WERI-Rb-1 (cell line): ENCODE data around the gene STAT3.
A peak's percentile ranks its signal among the peaks of the same experiment; 100 is the strongest.

Experiments used
- DNase-seq: peaks from one replicate; pipeline ENCODE4 v3.0.0-alpha.2; 2020
- H3K27ac ChIP-seq: fragments of 250-450 bp; sonication (Bioruptor Pico); 2 replicates; pipeline ENCODE4 v1.5.1; 2020; ENCODE audit warnings: mild to moderate bottlenecking, moderate library complexity
- H3K27me3 ChIP-seq: fragments of 250-450 bp; sonication (Bioruptor Pico); 2 replicates; pipeline ENCODE4 v1.5.1; 2021; ENCODE audit warnings: mild to moderate bottlenecking, low read depth, moderate library complexity; ENCODE audit not compliant: insufficient read depth, severe bottlenecking
- H3K36me3 ChIP-seq: fragments of 250-450 bp; sonication (Bioruptor Pico); 2 replicates; pipeline ENCODE4 v1.5.1; 2020; ENCODE audit warnings: mild to moderate bottlenecking, moderate library complexity
- H3K4me3 ChIP-seq: 2 replicates; pipeline ENCODE4 v1.5.1; 2011; ENCODE audit warnings: low read depth, mild to moderate bottlenecking, control low read depth, low read length
- H3K9me3 ChIP-seq: fragments of 250-450 bp; sonication (Bioruptor Pico); 2 replicates; pipeline ENCODE4 v1.5.1; 2021; ENCODE audit warnings: mild to moderate bottlenecking, moderate library complexity; ENCODE audit not compliant: severe bottlenecking
- TF ChIP-seq, protein P1 (sequence below): IDR thresholded peaks from 2 replicates; pipeline ENCODE4 v1.5.1; 2011; ENCODE audit warnings: low read depth, mild to moderate bottlenecking, control low read depth, inconsistent platforms, low read length

STAT3 gene

DNA sequence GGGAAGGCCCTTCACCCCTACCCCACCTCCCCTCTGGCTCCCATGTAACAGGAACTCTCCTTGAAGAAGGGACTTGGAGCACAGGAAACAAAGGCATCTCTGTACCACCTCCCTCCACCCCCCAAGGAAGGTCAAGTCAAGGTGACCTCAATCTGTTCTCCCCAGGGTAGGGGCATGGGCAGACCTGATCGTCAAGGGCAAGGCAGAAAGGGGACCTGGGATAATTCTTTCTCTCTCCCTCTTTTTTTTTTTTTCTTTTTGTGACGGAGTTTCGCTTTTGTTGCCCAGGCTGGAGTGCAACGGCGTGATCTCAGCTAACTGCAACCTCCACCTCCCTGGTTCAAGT, 104.2 kb downstream of the STAT3 start:
- no peaks in the 10 kb centered on the region for H3K27me3 ChIP-seq
- TF ChIP-seq, protein P1, sequence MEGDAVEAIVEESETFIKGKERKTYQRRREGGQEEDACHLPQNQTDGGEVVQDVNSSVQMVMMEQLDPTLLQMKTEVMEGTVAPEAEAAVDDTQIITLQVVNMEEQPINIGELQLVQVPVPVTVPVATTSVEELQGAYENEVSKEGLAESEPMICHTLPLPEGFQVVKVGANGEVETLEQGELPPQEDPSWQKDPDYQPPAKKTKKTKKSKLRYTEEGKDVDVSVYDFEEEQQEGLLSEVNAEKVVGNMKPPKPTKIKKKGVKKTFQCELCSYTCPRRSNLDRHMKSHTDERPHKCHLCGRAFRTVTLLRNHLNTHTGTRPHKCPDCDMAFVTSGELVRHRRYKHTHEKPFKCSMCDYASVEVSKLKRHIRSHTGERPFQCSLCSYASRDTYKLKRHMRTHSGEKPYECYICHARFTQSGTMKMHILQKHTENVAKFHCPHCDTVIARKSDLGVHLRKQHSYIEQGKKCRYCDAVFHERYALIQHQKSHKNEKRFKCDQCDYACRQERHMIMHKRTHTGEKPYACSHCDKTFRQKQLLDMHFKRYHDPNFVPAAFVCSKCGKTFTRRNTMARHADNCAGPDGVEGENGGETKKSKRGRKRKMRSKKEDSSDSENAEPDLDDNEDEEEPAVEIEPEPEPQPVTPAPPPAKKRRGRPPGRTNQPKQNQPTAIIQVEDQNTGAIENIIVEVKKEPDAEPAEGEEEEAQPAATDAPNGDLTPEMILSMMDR, result no peak
- H3K4me3 ChIP-seq, result no peak overlapping the region
- peak; percentile 3 for DNase-seq
- H3K9me3 ChIP-seq, result no peaks in the 10 kb centered on the region
- no peak overlapping the region for H3K27ac ChIP-seq
- H3K36me3 ChIP-seq, result no peaks in the 10 kb centered on the region

DNA sequence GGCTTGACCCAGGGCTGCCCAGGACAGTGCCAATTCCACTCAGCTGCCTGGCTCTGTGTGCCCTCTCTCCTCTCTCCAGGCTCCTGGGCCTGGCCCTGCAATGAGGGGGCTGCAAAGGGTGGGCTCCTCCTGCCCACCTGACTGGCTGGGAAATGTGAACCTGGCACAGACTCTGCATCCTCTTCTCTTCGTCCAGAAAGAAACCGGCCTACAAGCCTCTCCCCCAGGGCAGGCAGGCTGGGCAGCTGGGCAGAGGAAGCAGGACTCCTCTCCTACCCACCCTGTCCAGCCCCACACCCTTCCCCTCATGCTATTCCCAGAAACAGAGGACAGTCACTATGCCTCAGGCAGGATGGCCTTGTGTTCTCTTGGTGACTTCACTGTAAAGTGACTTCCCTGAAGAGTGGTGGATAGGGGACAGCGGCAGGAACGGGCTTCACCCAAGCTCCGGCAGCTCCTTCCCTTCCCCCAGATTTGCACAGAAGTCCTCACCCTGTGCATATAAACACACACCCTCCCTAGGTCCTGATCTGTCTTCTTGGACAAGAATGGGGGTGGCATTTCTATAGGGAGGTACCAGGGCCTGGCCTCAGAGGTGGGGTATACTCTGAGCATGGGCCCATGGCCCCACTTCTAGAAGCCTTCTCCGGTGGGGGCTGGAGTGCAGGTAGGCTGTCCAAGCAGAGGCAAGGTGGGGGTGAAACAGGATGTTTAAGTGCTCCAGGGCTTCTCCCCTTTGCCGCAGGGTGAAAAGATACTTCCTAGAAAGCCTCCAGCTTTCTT, 104.8 kb downstream of the STAT3 start:
- Histone ChIP-seq H3K4me3 (no peak overlapping the region), H3K27ac (no peak overlapping the region), H3K9me3 (no peaks in the 10 kb centered on the region), H3K27me3 (no peaks in the 10 kb centered on the region), H3K36me3 (no peaks in the 10 kb centered on the region)
- TF ChIP-seq, protein P1, result no peak
- DNase-seq, result peak; percentile 5

DNA sequence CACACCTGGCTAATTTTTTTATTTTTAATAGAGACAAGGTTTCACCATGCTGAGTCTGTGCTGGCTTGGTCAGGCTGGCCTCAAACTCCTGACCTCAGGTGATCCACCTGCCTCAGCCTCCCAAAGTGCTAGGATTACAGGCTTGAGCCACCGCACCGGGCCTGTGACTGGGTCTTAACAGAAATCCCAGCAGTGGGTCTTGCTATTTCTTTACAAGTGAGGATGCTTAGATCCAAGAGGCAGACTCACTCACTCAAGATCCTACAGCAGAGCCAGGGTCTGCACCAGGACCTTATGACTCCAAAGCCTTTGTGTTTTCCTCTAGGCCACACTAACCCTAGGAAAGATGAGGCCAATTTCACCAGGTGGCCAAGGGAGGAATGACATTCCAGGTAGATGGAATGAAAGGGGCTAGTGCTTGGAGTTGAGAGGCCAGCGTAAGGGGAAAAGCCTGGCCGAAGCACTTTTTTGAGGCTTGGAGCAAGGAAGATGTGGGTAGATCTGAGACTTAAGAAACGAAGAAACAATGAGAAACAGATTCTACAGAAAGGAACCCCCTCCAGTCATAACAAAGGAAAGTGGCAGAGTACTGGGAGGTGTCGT, 105.7 kb downstream of the STAT3 start:
- Histone ChIP-seq H3K36me3 (no peaks in the 10 kb centered on the region), H3K27ac (no peak overlapping the region), H3K4me3 (no peak overlapping the region), H3K27me3 (no peaks in the 10 kb centered on the region), H3K9me3 (no peaks in the 10 kb centered on the region)
- DNase-seq, result peak; percentile 12
- TF ChIP-seq, protein P1, result peak; percentile 5; the same call in 1 of the 2 replicates

DNA sequence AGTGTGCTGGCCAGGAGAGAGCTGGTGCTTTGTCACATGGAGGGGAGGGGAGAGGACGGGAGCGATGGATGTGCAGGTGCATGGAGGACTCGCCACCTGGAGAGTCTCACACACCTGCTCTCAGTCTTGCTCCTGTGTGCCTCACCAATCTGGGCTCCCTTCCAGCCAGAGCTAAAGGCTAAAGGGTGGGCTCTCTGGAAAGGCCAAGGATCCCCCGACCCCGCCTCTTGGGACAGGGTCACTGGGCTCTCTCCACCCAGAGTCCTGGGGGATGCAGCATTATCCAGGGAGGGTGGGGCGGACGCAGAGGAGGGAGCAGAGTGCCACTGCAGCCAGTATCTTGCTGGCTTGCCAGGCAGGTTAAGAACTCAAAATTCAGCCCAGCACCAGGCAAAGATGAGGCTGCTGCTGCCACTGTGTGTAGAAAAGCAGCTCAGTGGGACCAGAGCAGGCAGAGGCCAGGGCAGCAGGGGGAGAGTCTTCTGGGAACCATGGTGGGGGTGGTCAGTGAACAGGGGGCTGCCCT, 106.6 kb downstream of the STAT3 start:
- H3K36me3 ChIP-seq, result no peaks in the 10 kb centered on the region
- DNase-seq, result peak; percentile 6
- no peaks in the 10 kb centered on the region for H3K27me3 ChIP-seq
- H3K9me3 ChIP-seq, result no peaks in the 10 kb centered on the region
- TF ChIP-seq, protein P1, result no peak
- H3K4me3 ChIP-seq, result no peak overlapping the region
- no peak overlapping the region for H3K27ac ChIP-seq

DNA sequence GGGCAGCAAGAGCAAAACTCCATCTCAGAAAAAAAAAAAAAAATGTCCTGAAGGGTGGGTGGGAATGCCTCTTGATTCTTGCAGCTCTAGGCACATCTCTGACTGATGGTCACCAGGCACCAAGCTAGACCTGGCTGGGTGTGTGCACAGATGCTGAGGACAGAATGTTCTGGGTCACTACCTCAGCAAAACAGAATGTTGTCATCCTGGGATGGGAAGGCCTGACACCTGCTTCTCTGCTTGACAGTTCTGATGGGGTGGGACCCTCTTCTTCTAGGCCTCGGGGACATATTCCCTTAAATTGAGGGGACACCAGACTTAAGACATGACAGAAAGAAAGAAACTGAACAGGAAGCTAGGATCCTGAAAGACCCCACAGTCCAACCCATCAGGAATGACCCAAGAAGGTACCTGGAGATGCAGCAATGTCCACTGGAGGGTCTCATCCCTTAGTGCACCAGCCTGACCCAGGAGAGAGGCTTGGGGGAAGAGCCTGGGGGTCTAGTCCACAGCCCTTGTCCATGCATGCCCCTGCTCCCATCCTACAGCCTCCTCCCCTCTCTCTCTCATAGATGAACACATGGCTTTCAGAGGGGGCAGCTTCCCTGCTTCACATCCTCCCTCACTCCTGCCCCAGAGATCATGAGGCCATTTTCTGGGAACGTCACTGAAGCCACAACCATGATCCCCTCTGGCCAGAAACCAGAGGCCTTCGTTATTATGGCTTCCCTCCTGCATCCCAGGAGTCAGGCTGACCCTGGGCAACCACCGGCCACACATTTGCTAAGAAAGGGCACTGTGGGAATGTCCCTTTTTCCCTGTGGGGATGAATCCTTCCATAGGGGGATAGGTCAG, 108.2 kb downstream of the STAT3 start:
- H3K4me3 ChIP-seq, result no peak overlapping the region
- no peaks in the 10 kb centered on the region for H3K9me3 ChIP-seq
- no peak for DNase-seq
- H3K36me3 ChIP-seq, result no peaks in the 10 kb centered on the region
- TF ChIP-seq, protein P1, result no peak
- no peaks in the 10 kb centered on the region for H3K27me3 ChIP-seq
- no peak overlapping the region for H3K27ac ChIP-seq
